ENCODE results near the gene SDSL.

GRCh38 chr12:113464452-113464775, 42.2 kb downstream of the SDSL start:
- TF ChIP-seq, protein P1, sequence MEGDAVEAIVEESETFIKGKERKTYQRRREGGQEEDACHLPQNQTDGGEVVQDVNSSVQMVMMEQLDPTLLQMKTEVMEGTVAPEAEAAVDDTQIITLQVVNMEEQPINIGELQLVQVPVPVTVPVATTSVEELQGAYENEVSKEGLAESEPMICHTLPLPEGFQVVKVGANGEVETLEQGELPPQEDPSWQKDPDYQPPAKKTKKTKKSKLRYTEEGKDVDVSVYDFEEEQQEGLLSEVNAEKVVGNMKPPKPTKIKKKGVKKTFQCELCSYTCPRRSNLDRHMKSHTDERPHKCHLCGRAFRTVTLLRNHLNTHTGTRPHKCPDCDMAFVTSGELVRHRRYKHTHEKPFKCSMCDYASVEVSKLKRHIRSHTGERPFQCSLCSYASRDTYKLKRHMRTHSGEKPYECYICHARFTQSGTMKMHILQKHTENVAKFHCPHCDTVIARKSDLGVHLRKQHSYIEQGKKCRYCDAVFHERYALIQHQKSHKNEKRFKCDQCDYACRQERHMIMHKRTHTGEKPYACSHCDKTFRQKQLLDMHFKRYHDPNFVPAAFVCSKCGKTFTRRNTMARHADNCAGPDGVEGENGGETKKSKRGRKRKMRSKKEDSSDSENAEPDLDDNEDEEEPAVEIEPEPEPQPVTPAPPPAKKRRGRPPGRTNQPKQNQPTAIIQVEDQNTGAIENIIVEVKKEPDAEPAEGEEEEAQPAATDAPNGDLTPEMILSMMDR (IDR thresholded peaks at IDR 0.05): no peak
- TF ChIP-seq POLR2A (IDR thresholded peaks at IDR 0.05; ENCODE audit: low read depth): no peak
